ENCODE data around the gene TET1.

DNA sequence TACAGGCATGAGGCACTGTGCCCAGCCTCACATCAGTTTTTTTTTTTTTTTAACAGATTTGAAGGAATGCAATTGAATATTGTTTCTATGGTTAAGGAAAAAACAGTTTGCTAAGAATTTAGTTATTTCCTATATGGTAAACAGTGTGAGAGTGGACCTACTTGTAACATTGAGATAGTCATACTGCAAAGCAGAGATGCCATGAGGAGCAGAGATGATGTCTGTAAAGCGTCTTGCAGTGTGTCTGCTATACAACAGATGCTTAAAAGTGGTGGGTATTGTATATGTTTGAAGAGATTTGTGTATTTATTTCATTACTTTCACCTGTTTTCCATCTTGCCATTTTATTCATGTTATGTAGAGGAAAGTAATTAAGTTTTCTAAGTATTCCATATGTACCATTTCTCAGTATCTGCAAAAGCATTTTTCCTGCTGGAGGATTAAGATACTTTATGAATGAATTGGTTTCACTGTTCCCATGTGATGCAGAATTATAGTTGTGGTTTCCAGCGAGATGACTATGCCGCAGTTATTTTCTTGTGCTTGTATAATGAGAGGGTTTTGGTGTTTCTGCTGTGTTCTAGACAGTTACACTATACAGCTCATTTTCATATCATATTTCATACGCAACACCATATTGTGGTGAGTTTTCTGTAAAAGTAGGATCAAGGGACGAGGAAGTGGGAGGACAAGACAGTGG is 26.6 kb downstream of the TET1 start:
- TF ChIP-seq, protein P1, sequence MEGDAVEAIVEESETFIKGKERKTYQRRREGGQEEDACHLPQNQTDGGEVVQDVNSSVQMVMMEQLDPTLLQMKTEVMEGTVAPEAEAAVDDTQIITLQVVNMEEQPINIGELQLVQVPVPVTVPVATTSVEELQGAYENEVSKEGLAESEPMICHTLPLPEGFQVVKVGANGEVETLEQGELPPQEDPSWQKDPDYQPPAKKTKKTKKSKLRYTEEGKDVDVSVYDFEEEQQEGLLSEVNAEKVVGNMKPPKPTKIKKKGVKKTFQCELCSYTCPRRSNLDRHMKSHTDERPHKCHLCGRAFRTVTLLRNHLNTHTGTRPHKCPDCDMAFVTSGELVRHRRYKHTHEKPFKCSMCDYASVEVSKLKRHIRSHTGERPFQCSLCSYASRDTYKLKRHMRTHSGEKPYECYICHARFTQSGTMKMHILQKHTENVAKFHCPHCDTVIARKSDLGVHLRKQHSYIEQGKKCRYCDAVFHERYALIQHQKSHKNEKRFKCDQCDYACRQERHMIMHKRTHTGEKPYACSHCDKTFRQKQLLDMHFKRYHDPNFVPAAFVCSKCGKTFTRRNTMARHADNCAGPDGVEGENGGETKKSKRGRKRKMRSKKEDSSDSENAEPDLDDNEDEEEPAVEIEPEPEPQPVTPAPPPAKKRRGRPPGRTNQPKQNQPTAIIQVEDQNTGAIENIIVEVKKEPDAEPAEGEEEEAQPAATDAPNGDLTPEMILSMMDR (IDR thresholded peaks at IDR 0.05; ENCODE audit: insufficient read depth, low read length, poor library complexity, severe bottlenecking) = no peak
- no peak for TF ChIP-seq EZH2phosphoT487 (conservative IDR thresholded peaks at IDR 0.05; ENCODE audit: low read length)
